Activated T-helper 1 cell treated with anti-CD3 and anti-CD28 coated beads, Interleukin-2, amount 50 U/mL, for 16 hours (primary cell): ENCODE measurements around the gene SUGCT.

ENCODE experiments used
- DNase-seq, 2 donors: peaks; one replicate each; pipeline ENCODE4 v3.0.0-alpha.2; 2020; ENCODE audit warnings: low read depth in 1 of 2, low spot score in 1 of 2

SUGCT gene

DNA sequence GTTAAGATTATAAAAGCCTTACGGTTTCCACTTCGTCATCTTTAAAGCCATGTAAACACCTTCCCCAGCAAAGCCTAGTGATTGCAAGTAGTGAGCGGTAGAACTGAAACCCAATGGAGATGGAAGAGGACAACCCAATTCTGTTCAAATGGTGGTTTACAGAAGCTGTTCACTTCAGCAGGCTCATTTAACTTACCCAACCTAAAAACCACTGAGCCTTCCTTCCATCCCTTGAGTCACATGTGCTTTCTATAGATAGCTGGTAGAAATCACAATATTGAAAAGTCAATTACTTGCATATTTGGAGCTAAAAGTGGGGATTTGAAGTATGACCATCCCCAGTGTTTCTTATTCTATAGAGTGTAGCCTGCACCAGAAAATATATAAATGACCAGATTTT, 667.7 kb downstream of the SUGCT start:
- no peak for DNase-seq

DNA sequence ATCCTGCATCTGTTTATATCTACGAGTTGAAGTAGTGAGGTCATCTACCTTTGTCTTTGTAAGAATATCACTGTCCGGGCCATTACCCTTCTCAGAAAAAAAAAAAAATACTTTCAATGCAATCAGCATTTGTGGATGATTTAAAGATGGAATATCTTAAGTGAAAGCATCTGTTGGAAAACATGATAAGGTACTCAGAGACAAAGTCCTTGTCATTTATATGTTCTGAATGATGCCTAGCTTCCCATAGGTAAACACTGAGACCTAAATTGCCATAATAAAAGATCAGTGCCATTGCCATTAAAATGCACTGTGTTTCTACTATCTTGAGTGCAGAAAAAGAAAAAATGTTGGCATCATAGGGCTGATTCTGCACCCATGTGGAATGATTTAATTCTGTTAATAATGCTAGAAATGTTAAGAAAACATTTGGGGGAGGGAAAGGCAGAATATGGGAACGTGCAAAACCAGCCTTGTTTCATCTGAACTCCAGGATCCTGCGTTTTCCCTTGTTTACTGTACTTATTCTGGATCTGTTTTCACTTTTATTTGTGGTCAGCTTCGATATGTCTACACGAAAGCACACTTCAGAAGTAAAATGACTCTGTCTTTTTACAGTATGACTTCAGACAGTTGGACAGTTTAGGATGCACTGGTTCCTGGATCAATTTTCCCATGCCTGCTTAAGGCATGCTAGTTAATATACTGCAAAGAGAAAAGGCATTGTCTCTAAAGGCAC, 669.8 kb downstream of the SUGCT start:
- DNase-seq, result no peak

GRCh38 chr7:40805361-40805760, 670.6 kb downstream of the SUGCT start:
- no peak for DNase-seq

DNA sequence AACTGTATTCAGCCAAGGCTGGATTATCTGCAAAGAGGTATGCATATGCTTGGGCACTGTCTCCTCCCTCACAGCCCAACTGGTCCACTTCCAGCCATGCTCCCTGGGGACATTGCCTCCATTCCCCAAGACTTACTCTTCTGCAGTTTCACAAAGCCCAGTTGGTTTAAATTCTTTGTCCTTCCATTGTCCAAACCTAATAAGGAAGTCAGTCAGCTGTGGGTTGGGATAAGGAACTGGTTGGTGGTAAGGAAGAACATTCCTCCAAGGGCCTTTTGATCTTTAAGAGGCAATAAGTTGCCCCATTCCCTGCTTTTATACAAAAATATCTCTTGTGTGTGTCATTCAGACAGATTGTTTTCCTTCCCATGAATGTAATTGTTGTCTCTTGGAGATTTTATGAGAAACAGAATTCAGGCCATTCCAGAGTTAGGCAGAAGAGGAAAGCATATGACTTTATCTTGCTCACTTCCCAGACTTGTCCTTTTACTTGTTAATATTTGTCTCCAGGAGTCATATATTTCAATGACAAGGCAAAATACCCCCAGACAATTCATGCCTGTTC, 673.7 kb downstream of the SUGCT start:
- DNase-seq, result no peak

DNA sequence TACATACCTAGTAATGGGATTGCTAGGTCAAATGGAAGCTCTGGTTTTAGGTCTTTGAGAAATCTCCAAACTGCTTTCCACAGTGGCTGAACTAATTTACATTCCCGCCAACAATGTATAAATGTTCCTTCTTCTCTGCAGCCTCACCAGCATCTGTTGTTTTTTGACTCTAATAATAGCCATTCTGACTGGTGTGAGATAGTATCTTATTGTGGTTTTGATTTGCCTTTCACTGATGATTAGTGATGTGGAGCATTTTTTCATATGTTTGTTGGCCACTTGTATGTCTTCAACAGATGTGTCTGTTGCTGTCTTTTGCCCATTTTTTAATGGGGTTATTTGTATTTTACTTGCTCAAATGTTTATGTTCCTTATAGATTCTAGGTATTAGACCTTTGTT, 675.5 kb downstream of the SUGCT start:
- DNase-seq, result no peak

- DNase-seq, result no peak
These were observed 676.9 kb downstream of the SUGCT start for GRCh38 chr7:40811666-40812065.

DNA sequence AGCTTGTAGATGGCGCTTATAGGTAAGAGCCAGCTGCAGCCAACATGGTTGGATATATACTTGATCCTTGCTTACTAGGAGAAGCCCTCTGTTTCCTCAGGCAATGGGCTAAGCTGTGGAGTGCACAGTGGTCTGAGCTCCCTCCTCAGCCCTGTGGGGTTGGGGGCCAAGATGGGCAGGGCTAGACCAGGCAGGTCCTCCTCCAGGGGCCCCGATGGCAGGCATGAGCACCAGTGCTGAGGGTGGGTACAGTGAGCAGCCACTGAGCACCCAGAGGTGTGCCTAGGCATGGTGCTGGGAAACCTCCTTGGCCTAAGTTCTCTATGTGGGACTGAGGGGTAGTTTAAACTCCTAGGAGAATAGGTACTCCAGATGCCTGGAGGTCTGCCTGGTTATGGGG, 680.2 kb downstream of the SUGCT start:
- no peak for DNase-seq

DNA sequence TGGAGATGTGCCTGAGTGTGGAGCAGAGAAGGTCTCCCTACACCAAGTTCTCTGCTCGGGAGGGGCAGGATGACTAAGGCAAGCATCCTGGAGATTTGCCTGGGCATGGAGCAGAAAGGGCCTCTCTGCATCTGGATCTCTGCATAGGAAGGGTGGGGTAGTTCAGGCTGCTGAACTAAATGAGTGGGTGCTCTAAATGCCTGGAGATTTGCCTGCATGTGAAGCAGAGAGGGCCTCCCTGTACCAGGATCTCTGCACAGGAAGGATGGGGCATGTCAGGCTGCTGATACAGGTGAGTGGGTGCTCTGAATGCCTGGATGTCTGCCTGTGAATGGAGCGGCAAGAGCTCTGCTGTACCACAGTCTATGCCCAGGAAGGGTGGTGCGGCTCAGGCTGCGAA, 680.7 kb downstream of the SUGCT start:
- DNase-seq, result no peak

- no peak for DNase-seq
These were observed 688.1 kb downstream of the SUGCT start for GRCh38 chr7:40822861-40823260.

GRCh38 chr7:40824461-40824860, 689.7 kb downstream of the SUGCT start:
- no peak for DNase-seq

DNA sequence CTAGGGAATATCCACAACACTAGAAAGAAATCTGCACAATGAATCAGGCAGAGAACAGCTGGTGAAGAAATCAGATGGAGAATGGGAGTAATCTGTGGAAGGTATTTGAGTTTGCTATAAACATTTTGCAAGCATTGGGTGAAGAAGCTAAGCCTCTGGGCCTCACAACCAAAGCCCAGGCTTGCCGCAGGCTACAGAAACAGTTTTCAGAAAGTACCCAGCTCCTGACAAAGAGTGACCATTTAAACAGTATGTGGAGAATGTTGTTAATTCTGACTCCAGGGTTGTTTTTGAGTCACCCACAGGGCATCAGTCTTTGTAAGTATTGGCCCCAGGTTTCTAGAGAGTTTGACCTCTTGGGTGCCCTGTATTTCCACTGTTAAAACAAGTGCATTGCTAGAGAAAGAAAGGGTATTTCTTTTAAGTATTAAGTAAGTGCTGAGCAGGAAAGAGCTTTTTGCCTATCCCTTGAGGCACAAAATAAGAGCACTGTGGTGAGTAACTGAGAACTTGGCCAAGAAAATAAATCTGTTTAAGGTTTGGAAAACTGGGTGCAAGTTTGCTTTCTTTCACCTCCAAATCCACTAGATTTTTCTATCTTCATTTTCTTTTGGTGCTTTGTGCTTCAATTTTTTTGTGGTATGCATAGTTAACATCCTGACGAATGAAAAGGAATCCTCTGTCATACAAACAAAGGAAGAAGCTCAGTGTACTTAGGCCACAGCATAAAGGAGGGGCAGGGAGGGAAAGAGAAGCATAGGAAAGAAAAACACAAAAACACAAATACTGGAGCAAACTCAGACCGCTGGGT, 691.8 kb downstream of the SUGCT start:
- no peak for DNase-seq

- no peak for DNase-seq
These were observed 692.6 kb downstream of the SUGCT start for GRCh38 chr7:40827222-40828085.

GRCh38 chr7:40828686-40829600, 694.1 kb downstream of the SUGCT start:
- DNase-seq, result no peak

DNA sequence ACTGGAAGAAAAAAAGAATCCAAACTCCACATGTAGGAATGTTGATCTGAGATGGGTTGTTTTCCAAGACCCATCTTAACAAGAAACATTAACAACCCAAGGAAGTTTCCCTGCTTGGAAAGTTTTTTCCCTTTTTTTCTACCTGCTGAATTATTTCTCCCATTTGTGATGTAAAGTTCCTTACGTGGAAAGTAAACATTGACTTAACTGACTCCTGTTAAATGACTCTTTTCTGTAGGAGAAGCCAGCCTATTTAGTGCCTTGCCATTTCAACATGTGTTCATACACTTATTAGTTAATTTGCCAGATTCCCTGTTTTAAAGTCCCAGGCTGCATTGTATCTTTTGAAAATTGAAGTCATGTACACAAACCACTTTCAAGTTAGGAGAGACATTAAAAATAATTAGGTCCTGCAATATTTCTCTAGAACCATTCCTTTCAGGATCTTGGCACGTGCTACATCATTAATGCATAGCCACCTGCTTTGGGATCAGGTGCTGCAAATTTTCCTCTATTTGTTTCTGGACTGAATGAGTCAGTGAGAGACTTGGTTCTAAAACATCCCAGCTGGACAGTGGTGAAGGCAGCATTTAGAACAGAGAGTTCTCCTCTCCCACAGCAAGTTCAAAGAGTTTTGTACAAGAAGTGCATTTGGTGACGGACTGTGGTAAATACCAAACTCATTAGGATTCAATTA, 698.5 kb downstream of the SUGCT start:
- DNase-seq, result no peak

DNA sequence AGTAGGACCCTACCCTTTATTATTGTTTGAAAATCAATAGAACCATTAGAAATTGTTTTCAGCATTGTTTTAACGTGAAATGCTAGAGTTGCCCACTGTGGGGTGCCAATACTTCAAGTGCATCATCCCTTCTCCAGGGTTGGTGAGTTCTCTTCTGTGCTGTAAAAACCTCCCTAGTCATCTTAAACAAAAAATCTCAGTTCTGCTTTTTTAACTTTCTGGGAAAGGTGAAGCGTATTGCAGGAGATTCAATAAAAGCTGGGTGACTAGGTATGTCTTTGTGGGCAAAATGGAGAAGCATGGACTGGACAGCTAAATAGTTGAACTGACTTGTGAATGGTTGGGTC, 699.1 kb downstream of the SUGCT start:
- no peak for DNase-seq

- DNase-seq, result no peak
These were observed 701.4 kb downstream of the SUGCT start for GRCh38 chr7:40836218-40836617.

DNA sequence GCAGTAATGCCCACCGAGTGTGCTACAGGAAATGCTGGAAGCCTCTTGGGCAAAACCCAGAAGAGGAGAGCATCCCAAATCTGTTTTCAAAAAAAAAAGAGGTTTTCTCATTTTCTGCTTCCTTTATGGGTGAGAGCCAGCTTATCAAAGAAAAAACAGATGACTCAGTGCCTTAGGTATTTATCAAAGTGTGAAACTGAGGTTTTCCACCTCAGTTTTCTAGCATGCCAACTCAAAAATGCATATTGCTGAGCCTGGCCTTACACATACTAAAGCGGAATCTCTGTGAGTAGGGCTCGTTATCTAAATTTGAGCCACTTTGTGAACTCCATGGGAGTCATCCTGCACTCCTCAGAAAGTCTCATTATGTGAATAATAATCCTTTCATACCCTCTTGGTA, 705.1 kb downstream of the SUGCT start:
- DNase-seq, result no peak

DNA sequence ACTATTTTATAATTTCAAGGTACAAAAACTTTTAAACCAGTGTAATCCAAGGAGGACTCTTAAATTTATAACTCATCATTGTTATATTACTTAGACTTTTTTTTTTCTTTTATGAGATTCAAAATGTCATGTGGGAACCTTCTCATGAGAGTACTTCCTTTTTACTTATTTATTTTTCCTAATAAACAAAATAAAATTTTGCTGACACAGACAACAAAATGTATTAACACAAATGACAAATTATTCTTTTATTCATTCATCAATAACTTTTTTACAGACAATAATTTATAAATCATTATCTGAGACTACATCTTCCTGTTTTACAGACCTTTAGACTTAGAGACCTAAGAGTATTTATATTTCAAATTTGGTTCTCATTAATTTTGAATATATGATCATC, 706.2 kb downstream of the SUGCT start:
- no peak for DNase-seq

GRCh38 chr7:40842641-40843040, 707.8 kb downstream of the SUGCT start:
- DNase-seq, result no peak
